Measurements from ENCODE around the gene PTEN.

Gene PTEN

GRCh38 chr10:87923233-87923632, 59.8 kb downstream of the PTEN start:
- DNase-seq = no peak

- DNase-seq = no peak
These were observed 62.1 kb downstream of the PTEN start for GRCh38 chr10:87925570-87925969.

GRCh38 chr10:87927091-87927490, 63.7 kb downstream of the PTEN start:
- no peak for DNase-seq

GRCh38 chr10:87928996-87929395, 65.6 kb downstream of the PTEN start:
- no peak for DNase-seq

GRCh38 chr10:87930141-87930540, 66.7 kb downstream of the PTEN start:
- DNase-seq = no peak

- DNase-seq = peak; percentile 15
These were observed 67.8 kb downstream of the PTEN start for GRCh38 chr10:87930934-87931835.

GRCh38 chr10:87931836-87932230, 68.4 kb downstream of the PTEN start:
- DNase-seq = no peak

GRCh38 chr10:87935290-87936141, 72.1 kb downstream of the PTEN start:
- DNase-seq = peak; percentile 55

- DNase-seq = no peak
These were observed 76.8 kb downstream of the PTEN start for GRCh38 chr10:87940210-87940609.

GRCh38 chr10:87942884-87943527, 79.6 kb downstream of the PTEN start:
- DNase-seq = peak; percentile 16

GRCh38 chr10:87945984-87946383, 82.6 kb downstream of the PTEN start:
- no peak for DNase-seq

- DNase-seq = no peak
These were observed 89.2 kb downstream of the PTEN start for GRCh38 chr10:87952612-87953011.

- DNase-seq = no peak
These were observed 92.6 kb downstream of the PTEN start for GRCh38 chr10:87956055-87956454.

GRCh38 chr10:87957702-87958101, 94.3 kb downstream of the PTEN start:
- no peak for DNase-seq

- DNase-seq = no peak
These were observed 96.8 kb downstream of the PTEN start for GRCh38 chr10:87960230-87960629.

GRCh38 chr10:87961314-87961713, 97.9 kb downstream of the PTEN start:
- no peak for DNase-seq

- DNase-seq = no peak
These were observed 103.0 kb downstream of the PTEN start for GRCh38 chr10:87966459-87966858.

- no peak for DNase-seq
These were observed 110.2 kb downstream of the PTEN start for GRCh38 chr10:87973635-87974034.

GRCh38 chr10:87974130-87974529, 110.7 kb downstream of the PTEN start:
- no peak for DNase-seq

- DNase-seq = no peak
These were observed 111.3 kb downstream of the PTEN start for GRCh38 chr10:87974769-87975168.

- peak; percentile 56 for DNase-seq
These were observed 112.8 kb downstream of the PTEN start for GRCh38 chr10:87976101-87976743.

- DNase-seq = no peak
These were observed 114.7 kb downstream of the PTEN start for GRCh38 chr10:87978166-87978565.

GRCh38 chr10:87979847-87980246, 116.4 kb downstream of the PTEN start:
- no peak for DNase-seq

Data from suppressor macrophage treated with lipopolysaccharide for 4 hours (primary cell).